Measurements from ENCODE around the gene ZBTB16.

The ZBTB16 gene

GRCh38 chr11:114173843-114174242 is 114.3 kb downstream of the ZBTB16 start:
- Histone ChIP-seq H3K79me2 (ENCODE audit: insufficient read depth, low read length) (no peaks in the 10 kb centered on the region), H4K20me1 (ENCODE audit: insufficient read depth, low read length) (peaks cover 7% of the 10 kb centered on the region), H3K4me1 (ENCODE audit: insufficient read depth, low read length) (peaks cover 5% of the 10 kb centered on the region; the same call in 1 of the 2 replicates), H3K36me3 (ENCODE audit: insufficient read depth, low read length) (no peaks in the 10 kb centered on the region), H3K27me3 (ENCODE audit: insufficient read depth, low read length, poor library complexity) (peaks cover 36% of the 10 kb centered on the region), H3K27ac (ENCODE audit: low read length) (no peak overlapping the region), H2AFZ (ENCODE audit: low read depth, low read length) (no peak overlapping the region), H3K4me2 (ENCODE audit: insufficient read depth, low read length) (no peak overlapping the region), H3K4me3 (ENCODE audit: low read depth in 1 of 2, low read length in 2 of 2) (no peak overlapping the region), H3K9me3 (ENCODE audit: insufficient read depth, low read length, severe bottlenecking) (no peaks in the 10 kb centered on the region), H3K9ac (ENCODE audit: low read depth, low read length) (no peak overlapping the region)
- DNase-seq, result no peak
- no peak for ATAC-seq (ENCODE audit: insufficient read depth, low read depth)
- TF ChIP-seq EZH2 (IDR thresholded peaks at IDR 0.05; ENCODE audit: borderline replicate concordance, low read depth, low read length, severe bottlenecking) (no peak), CTCF (IDR thresholded peaks at IDR 0.05; ENCODE audit: borderline replicate concordance, extremely low read depth, low read length, poor library complexity, severe bottlenecking) (no peak)

GRCh38 chr11:114174712-114175495 is 115.4 kb downstream of the ZBTB16 start:
- TF ChIP-seq EZH2 (IDR thresholded peaks at IDR 0.05; ENCODE audit: borderline replicate concordance, low read depth, low read length, severe bottlenecking) (no peak), CTCF (IDR thresholded peaks at IDR 0.05; ENCODE audit: borderline replicate concordance, extremely low read depth, low read length, poor library complexity, severe bottlenecking) (no peak)
- Histone ChIP-seq H3K27me3 (ENCODE audit: insufficient read depth, low read length, poor library complexity) (peaks cover 27% of the 10 kb centered on the region), H3K9me3 (ENCODE audit: insufficient read depth, low read length, severe bottlenecking) (no peaks in the 10 kb centered on the region), H3K79me2 (ENCODE audit: insufficient read depth, low read length) (no peaks in the 10 kb centered on the region), H3K4me3 (ENCODE audit: low read depth in 1 of 2, low read length in 2 of 2) (no peak overlapping the region), H3K4me2 (ENCODE audit: insufficient read depth, low read length) (no peak overlapping the region), H3K9ac (ENCODE audit: low read depth, low read length) (no peak overlapping the region), H3K36me3 (ENCODE audit: insufficient read depth, low read length) (no peaks in the 10 kb centered on the region), H4K20me1 (ENCODE audit: insufficient read depth, low read length) (no peaks in the 10 kb centered on the region), H3K27ac (ENCODE audit: low read length) (no peak overlapping the region), H2AFZ (ENCODE audit: low read depth, low read length) (no peak overlapping the region), H3K4me1 (ENCODE audit: insufficient read depth, low read length) (0 out of 2 replicates have a peak, but pooled peaks cover 3% of the 10 kb centered on the region)
- no peak for DNase-seq
- ATAC-seq (ENCODE audit: insufficient read depth, low read depth), result no peak

GRCh38 chr11:114175706-114176105 is 116.2 kb downstream of the ZBTB16 start:
- Histone ChIP-seq H3K79me2 (ENCODE audit: insufficient read depth, low read length) (no peaks in the 10 kb centered on the region), H3K27me3 (ENCODE audit: insufficient read depth, low read length, poor library complexity) (peaks cover 29% of the 10 kb centered on the region), H3K4me3 (ENCODE audit: low read depth in 1 of 2, low read length in 2 of 2) (no peak overlapping the region), H3K36me3 (ENCODE audit: insufficient read depth, low read length) (no peaks in the 10 kb centered on the region), H3K4me1 (ENCODE audit: insufficient read depth, low read length) (0 out of 2 replicates have a peak, but pooled peaks cover 3% of the 10 kb centered on the region), H4K20me1 (ENCODE audit: insufficient read depth, low read length) (no peaks in the 10 kb centered on the region), H2AFZ (ENCODE audit: low read depth, low read length) (no peak overlapping the region), H3K4me2 (ENCODE audit: insufficient read depth, low read length) (no peak overlapping the region), H3K9ac (ENCODE audit: low read depth, low read length) (no peak overlapping the region), H3K9me3 (ENCODE audit: insufficient read depth, low read length, severe bottlenecking) (no peaks in the 10 kb centered on the region), H3K27ac (ENCODE audit: low read length) (no peak overlapping the region)
- no peak for TF ChIP-seq CTCF (IDR thresholded peaks at IDR 0.05; ENCODE audit: borderline replicate concordance, extremely low read depth, low read length, poor library complexity, severe bottlenecking)
- no peak for TF ChIP-seq EZH2 (IDR thresholded peaks at IDR 0.05; ENCODE audit: borderline replicate concordance, low read depth, low read length, severe bottlenecking)
- DNase-seq (no peak), ATAC-seq (ENCODE audit: insufficient read depth, low read depth) (no peak)

Measured in DND-41 (cell line).